Stimulated activated naive CD8-positive, alpha-beta T cell treated with anti-CD3 and anti-CD28 coated beads, Interleukin-15, amount 100 ng/mL, for 72 hours (primary cell): ENCODE data around the gene DMBX1.

Source experiments
- ATAC-seq: fragments of 150-1000 bp; cut with Tn5 transposase; 2 replicates; pipeline ENCODE4 v1.10.0; 2021; ENCODE audit warnings: mild to moderate bottlenecking, moderate library complexity
- DNase-seq, 2 donors: peaks; one replicate each; pipeline ENCODE4 v3.0.0; 2021 to 2022
- H3K27ac Mint-ChIP-seq, 2 donors: one replicate each; pipeline ENCODE4 v1.8.0; 2022; ENCODE audit warnings: mild to moderate bottlenecking in 2 of 2, mixed read lengths in 2 of 2, moderate library complexity in 2 of 2
- H3K27me3 Mint-ChIP-seq: one replicate; pipeline ENCODE4 v1.8.0; 2022; ENCODE audit warnings: mixed read lengths
- H3K4me1 Mint-ChIP-seq: one replicate; pipeline ENCODE4 v1.8.0; 2022; ENCODE audit warnings: mild to moderate bottlenecking, mixed read lengths
- H3K4me3 Mint-ChIP-seq, 2 donors: one replicate each; pipeline ENCODE4 v1.8.0; 2022; ENCODE audit warnings: mild to moderate bottlenecking in 2 of 2, mixed read lengths in 2 of 2, moderate library complexity in 1 of 2
- H3K9me3 Mint-ChIP-seq, 2 donors: one replicate each; pipeline ENCODE4 v1.8.0; 2022; ENCODE audit warnings: mixed read lengths in 2 of 2

DMBX1 gene

GRCh38 chr1:46530791-46531409 lies 41.3 kb downstream of the DMBX1 start:
- ATAC-seq, result no peak

DNA sequence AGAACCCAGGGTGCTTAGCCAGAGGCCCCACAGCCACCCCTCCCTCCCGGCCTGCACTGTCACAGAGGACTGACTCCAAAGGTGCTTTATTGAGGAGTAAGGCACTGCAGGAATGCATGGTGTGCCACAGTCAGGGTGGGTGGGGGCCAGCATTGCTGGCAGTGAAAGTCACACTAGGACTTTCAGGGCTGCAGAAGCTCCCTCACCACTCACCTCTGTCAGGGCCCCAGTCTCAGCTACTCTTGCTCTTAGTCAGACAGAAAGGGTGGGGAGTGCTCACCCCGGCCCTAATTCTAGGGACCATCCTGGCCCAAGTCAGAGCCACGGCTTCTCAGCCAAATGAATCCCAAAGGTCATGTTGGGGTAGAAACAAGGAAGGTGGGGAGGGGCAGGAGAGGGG lies 42.5 kb downstream of the DMBX1 start:
- peaks cover 34% of the 10 kb centered on the region for H3K4me1 Mint-ChIP-seq
- H3K4me3 Mint-ChIP-seq, result no peak overlapping the region
- H3K27ac Mint-ChIP-seq, result no peak overlapping the region
- no peak for DNase-seq
- H3K9me3 Mint-ChIP-seq, result no peaks in the 10 kb centered on the region
- peaks cover 71% of the 10 kb centered on the region for H3K27me3 Mint-ChIP-seq
- peak; percentile 44 for ATAC-seq

More at GRCh38 chr1:46530791-46531409, 41.3 kb downstream of the DMBX1 start:
- Mint-ChIP-seq H3K4me3 (no peak overlapping the region), H3K4me1 (peaks cover 37% of the 10 kb centered on the region), H3K9me3 (no peaks in the 10 kb centered on the region), H3K27ac (no peak overlapping the region), H3K27me3 (peaks cover 73% of the 10 kb centered on the region)
- no peak for DNase-seq

DNA sequence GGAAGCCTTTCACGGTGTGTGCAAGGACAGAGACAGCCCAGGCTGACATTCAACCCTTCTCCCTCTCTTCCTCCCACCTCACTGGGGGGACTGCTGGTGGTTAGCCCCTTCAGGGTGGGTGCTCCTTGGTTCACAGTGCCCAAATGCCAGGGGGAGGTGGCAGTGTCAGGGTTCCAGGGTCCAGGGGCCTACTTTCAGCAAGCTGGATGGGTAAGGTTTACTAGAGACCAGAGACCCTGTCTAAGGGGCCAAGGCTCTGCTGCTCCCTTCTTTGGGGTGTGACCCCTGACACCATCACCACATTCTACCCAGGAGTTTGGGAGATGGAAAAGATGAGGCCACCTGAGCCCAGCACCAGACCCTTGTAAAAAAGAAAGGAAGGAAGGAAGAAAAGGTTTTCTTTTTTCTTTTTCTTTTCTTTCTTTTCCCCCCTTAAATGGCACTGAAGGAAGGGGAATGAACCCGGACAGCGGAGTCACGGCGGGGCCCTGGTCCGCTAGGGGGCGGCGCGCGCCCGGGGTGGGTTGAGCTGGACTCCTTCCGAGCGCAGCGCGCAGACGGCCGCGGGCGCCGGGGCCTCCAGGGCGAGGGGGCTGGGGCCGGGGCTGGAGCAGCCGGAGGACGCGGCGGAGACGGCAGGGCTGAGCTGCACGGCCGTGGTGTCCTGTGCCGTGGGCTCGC lies 43.0 kb downstream of the DMBX1 start:
- peak; percentile 73 to 74 for DNase-seq
- peaks cover 34% of the 10 kb centered on the region for H3K4me1 Mint-ChIP-seq
- H3K27me3 Mint-ChIP-seq, result peaks cover 71% of the 10 kb centered on the region
- ATAC-seq, result peak; percentile 82
- peak overlapping the region; percentile 23 to 24 for H3K4me3 Mint-ChIP-seq
- no peaks in the 10 kb centered on the region for H3K9me3 Mint-ChIP-seq
- H3K27ac Mint-ChIP-seq, result peak overlapping the region in 1 of 2 donors; percentile 21

DNA sequence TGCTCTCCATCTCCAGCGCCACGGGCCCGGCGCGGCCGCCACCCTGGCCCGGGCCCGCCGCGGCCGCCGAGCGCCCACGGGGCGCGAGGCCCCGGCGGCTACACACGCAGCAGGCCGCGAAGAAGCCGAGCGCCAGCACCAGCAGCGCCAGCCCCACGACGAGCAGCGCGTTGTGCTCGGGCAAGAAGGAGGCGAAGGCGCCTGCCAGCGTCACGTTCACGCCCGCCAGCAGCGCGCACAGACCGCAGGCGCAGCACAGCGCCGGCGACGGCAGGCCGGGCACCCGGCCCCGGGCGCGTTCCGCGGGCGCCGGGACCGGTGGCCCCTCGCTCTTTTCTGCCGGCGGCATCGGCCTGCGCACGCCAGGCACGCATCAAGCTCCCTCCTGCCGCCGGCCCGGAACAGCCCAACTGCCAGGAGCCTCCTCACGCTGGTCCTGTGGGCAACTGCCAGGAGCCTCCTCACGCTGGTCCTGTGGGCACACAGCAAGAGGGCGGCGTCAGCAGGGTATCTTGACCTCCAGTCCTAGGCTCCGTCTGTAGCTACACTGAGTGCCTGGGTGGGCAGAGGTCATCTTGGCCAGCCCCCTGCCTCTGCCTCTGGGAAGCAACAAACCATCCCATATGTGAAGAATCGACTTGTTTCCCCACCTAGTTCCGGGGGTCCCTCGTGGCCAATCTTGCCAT lies 43.7 kb downstream of the DMBX1 start:
- Mint-ChIP-seq H3K4me3 (peak overlapping the region; percentile 78 to 80), H3K27me3 (peaks cover 68% of the 10 kb centered on the region), H3K4me1 (peaks cover 32% of the 10 kb centered on the region), H3K9me3 (no peaks in the 10 kb centered on the region), H3K27ac (peak overlapping the region in 1 of 2 donors; percentile 90)
- ATAC-seq, result peak; percentile 66
- DNase-seq, result peak; percentile 54

DNA sequence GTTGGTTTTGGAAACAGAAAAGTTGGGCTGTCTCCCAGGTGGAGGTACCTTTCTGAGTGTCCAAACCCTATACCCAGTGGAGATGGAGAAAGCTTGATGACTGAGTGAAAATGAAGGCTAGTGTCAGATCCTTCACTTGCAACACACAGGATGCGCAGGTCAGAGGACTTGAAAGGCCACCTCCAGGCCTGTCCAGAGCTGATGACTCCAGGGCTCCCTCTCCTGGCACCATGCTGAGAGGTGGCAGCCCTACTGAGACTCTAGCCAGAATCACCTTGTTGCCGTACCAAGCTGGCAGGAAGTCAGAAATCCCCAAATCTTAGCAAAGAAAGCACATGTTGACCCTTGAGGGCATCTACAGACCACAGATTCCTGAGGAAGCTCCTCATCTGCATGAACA lies 45.4 kb downstream of the DMBX1 start:
- H3K27me3 Mint-ChIP-seq, result peaks cover 61% of the 10 kb centered on the region
- peaks cover 18% of the 10 kb centered on the region for H3K4me1 Mint-ChIP-seq
- H3K9me3 Mint-ChIP-seq, result no peaks in the 10 kb centered on the region
- DNase-seq (no peak), ATAC-seq (peak; percentile 36)
- H3K27ac Mint-ChIP-seq, result no peak overlapping the region
- H3K4me3 Mint-ChIP-seq, result no peak overlapping the region

DNA sequence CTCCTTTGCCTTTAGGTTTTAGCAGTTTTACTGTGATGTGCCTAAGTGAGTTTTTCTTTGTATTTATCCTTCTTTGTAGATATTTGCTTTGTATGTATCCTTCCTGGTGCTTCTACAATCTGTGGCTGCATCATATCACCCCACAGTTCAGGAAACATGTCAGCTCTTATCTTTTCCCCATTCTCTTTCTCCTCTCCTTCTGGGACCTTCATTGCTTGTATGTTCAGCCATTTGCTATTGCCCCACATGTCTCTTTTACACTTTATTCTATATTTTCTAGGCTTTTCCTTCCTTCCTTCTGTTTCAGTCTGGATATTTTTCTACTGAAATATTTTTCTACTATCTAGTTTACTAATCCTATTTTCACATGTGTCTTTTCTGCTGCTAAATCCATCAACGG lies 46.9 kb downstream of the DMBX1 start:
- no peak overlapping the region for H3K4me3 Mint-ChIP-seq
- H3K27ac Mint-ChIP-seq, result no peak overlapping the region
- DNase-seq (no peak), ATAC-seq (no peak)
- no peaks in the 10 kb centered on the region for H3K9me3 Mint-ChIP-seq
- H3K4me1 Mint-ChIP-seq, result peaks cover 16% of the 10 kb centered on the region
- peaks cover 48% of the 10 kb centered on the region for H3K27me3 Mint-ChIP-seq

GRCh38 chr1:46537651-46538050 lies 48.0 kb downstream of the DMBX1 start:
- Mint-ChIP-seq H3K27me3 (peaks cover 49% of the 10 kb centered on the region), H3K4me3 (no peak overlapping the region), H3K9me3 (no peaks in the 10 kb centered on the region), H3K4me1 (peaks cover 6% of the 10 kb centered on the region), H3K27ac (no peak overlapping the region)
- ATAC-seq (no peak), DNase-seq (no peak)

- no peak for DNase-seq
- H3K27me3 Mint-ChIP-seq, result peaks cover 54% of the 10 kb centered on the region
- no peaks in the 10 kb centered on the region for H3K9me3 Mint-ChIP-seq
- peaks cover 6% of the 10 kb centered on the region for H3K4me1 Mint-ChIP-seq
- H3K27ac Mint-ChIP-seq, result no peak overlapping the region
- no peak for ATAC-seq
- H3K4me3 Mint-ChIP-seq, result no peak overlapping the region
Observed at GRCh38 chr1:46538147-46538546, 48.5 kb downstream of the DMBX1 start.
